NCI-H2029 treated with DMSO at 0.1 percent for 48 hours (cell line): ENCODE data around the gene PPM1M.

Experiments used
- DNase-seq: peaks from one replicate; lab custom pipeline; 2025; lab: John Stamatoyannopoulos, UW

Gene PPM1M, protein sequence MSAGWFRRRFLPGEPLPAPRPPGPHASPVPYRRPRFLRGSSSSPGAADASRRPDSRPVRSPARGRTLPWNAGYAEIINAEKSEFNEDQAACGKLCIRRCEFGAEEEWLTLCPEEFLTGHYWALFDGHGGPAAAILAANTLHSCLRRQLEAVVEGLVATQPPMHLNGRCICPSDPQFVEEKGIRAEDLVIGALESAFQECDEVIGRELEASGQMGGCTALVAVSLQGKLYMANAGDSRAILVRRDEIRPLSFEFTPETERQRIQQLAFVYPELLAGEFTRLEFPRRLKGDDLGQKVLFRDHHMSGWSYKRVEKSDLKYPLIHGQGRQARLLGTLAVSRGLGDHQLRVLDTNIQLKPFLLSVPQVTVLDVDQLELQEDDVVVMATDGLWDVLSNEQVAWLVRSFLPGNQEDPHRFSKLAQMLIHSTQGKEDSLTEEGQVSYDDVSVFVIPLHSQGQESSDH

DNA sequence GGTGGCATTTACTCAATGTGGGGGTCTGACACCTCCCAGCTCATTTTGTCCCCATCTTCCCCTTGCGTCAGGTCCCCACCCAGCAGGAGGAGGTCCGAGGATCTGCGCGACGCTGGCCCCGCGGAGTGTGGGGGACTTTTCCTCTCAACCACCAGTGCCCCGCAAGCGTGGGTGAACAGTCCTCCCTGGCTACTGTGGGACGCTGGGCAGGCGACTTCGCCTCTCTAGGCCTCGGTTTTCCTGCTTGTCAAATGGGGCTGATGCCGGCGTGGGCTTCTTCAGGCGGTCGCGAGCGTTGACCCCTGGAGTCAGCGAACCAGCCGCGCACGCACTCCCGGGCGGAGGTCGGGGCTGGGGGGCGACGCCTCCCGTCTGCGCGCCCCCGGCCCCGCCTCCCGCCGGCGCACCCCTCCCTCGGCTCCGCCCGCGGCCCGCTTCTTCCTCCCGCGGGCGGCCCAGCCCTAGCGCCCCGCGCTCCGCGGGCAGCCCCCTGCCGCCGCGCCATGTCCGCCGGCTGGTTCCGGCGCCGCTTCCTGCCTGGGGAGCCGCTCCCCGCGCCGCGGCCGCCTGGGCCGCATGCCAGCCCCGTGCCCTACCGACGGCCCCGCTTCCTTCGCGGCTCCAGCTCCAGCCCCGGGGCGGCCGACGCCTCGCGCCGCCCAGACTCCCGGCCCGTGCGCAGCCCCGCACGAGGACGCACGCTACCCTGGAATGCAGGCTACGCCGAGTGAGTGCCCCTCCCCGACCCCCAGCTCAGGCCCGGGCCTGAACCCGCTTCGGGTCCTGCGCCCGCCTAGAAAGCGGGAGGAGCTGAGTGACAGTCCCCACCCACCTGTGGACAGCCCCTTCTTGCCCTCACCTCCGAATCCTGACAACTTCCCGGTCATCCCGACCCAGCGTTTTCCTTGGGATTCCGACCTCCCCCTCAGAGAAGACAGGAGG lies at the start of gene PPM1M:
TSS of gene PPM1M (plus strand) at position 438 of the 942 bp plus-strand sequence. CDS start at position 504, 66 bp downstream.
- no peak for DNase-seq

DNA sequence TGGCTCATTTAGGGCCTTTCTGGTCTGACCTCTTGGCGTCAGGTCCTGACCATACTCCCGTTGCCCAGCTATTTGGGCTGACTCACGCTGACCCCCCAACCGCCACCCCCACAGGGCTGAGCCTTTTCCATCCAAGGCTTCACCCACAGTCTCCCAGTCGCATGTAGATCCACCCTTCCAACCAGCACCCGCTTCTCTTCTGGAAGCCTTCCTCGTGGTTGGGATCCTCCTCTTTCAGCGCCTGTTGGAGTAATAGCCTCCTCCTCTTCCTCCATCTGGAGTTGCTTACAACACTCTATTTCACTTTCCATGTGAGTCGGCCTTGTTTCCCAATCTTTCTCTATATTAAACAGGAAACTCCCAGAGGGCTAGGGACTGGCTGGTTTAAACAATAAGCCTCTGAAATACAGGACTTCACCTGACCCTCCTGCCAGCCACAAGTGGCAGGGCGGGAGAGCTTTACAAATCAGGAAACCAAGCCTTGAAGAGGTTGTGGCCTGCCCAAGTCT lies 49.7 kb upstream of the PPM1M start:
- DNase-seq, result no peak

DNA sequence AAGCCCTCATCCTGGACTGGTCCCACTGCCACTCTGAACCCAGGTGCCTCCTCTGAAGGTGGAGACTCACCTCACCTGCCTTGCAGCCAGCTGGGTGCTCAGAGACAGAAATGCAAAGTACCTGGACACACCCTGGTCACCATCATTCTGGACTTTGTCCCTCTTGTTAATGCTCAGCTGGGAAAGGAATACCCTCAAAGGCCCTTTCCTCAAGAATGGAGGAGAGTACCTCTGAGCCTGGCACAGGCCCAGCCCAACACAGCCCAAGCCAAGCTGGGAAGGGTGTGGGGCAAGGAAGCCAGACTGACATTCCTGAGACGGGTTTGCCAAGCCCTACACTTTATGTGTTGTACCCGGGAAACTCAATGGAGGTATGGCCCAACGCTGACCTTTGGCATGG lies 48.6 kb upstream of the PPM1M start:
- no peak for DNase-seq

DNA sequence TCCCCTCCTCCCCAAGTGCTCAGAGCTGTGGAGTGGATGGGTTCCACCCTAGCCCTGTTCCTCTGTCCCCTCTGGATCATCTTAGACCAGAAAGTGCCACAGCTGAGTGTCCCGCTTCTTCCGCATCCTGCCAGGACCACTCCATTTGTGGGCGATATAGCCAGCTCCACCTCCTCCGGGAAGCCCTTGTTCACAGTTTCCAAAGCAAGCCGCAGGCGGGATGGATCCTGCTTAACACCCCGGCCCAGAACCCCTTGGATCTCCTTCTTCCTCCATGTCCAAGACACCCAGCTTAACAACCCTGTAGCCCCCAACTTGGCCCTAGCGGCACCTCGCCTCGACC lies 48.1 kb upstream of the PPM1M start:
- no peak for DNase-seq

DNA sequence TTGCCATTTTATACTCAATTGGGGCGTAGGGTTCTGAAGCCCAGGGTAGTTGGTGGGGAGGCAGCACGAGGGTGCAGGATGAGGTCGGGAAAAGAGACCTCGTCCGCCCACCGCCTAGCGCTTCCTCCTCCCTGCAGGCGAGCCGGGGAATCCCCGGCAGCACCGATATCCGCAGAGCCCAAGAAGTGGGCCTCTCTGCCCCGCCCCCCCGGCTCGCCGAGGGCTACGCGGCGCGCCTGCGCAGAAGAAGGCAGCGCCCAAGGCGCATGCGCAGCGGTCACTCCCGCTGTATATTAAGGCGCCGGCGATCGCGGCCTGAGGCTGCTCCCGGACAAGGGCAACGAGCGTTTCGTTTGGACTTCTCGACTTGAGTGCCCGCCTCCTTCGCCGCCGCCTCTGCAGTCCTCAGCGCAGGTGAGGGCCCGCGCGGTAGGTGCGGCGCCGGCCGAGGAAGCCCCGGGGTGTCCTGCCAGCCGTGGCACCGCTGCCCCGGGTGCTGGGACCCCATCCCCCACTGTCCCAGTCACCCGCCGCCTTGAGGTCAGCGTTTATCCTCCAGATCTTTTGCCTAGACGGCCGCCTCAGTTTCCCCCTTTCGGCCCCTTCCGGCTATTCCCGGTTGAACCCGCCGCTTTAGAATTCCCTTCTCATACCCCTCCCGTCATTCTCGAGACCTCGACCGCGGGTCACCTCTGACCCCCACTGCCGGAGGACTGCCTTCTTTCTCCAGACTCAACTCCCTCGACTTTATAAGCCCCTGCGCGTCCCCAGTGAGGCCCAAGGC lies 47.5 kb upstream of the PPM1M start, which contains the start of gene ALAS1:
TSS of gene ALAS1 (plus strand) at position 319 of the 784 bp plus-strand sequence. CDS start 1,082 bp downstream, outside the sequence.
- peak; percentile 29 for DNase-seq

DNA sequence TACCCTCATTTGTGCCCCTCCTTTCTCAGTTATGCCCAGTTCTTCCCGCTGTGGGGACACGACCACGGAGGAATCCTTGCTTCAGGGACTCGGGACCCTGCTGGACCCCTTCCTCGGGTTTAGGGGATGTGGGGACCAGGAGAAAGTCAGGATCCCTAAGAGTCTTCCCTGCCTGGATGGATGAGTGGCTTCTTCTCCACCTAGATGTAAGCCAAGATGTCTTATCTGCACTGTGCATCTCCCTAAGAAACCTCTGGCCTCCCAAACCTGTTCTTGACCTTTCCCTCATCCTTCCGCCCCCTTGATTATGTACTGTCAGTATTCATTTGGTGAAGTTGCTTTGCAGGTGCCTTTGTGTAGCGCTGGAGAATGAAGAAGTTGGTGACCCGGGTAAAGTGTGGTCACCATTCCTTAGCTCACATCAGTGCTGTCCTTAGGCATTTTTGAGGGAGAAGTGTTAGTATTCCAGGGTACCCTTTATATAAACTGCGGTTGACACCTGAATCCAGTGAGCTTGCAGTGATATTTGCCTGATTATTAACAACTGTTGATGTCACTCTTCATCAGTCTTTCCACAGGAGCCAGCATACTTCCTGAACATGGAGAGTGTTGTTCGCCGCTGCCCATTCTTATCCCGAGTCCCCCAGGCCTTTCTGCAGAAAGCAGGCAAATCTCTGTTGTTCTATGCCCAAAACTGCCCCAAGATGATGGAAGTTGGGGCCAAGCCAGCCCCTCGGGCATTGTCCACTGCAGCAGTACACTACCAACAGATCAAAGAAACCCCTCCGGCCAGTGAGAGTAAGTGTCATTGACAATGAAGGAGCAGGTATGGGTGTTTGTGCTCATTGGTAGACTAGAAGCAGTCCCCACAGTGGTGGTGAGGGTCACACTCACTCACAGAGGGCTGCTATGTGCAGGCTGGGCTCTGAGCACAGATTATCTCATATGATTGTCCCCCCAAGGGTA lies 46.6 kb upstream of the PPM1M start:
- no peak for DNase-seq

DNA sequence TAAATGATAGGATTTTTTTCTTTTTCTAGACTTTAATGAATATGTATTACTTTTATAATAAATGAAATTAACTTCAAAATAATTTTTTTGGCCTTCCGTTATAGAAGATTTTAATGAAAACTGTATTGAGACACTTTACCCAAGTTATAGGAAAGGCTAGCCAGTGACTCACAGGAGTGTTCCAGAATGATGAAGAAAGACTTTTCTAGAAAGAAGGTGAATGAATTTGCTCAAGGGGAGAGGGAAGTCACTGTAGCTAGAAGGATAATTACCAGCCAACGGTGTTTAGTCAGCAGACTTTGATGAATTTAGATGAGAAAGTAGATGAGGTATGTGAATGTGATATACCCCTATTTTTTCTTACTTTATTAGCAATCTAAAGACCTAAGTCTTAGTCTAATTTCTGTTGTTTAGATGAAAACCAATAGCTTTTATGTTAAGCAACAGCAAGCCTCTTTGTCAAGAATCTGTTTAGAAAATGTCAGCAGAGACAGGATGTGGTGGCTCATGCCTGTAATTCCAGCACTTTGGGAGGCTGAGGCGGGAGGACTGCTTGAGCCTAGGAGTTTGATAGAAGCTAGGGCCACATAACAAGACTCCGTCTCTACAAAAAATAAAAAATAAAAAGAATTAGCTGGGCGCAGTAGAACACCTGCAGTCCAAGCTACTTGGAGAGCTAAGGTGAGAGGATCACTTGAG lies 44.4 kb upstream of the PPM1M start:
- no peak for DNase-seq

DNA sequence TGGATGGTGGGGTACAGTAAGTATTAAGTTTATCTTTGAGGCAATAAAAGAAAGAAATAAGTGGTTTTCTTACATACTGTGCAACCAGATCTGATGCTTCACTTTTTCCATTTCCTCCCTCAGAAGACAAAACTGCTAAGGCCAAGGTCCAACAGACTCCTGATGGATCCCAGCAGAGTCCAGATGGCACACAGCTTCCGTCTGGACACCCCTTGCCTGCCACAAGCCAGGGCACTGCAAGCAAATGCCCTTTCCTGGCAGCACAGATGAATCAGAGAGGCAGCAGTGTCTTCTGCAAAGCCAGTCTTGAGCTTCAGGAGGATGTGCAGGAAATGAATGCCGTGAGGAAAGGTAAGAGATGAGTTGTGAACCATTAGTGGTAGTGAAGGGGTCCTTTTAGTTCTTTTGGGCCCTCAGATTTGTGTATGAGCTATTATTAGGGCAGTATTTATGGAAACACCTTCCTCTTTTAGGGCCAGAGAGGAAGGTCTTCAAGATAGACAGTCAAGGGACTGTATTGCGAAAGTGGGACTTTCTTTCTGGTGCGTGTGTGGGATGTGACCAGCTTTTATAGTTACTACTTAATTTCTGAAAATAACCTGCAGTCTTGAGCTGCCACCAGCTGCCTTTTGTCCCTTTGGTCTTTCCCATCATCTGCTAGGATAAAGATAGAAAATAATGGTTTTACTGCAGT lies 43.0 kb upstream of the PPM1M start:
- no peak for DNase-seq

DNA sequence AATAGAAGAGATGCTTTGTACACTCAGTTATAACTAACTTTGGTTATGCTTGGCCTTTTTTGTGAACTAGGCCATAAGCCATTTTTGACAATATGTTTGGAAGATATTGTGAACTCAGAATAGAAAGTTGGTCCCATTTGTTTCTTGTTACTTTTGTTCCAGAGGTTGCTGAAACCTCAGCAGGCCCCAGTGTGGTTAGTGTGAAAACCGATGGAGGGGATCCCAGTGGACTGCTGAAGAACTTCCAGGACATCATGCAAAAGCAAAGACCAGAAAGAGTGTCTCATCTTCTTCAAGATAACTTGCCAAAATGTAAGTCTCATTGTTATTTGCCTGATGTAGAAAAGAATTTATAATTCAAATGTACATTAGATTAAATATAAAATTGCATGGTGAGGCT lies 41.9 kb upstream of the PPM1M start:
- no peak for DNase-seq

DNA sequence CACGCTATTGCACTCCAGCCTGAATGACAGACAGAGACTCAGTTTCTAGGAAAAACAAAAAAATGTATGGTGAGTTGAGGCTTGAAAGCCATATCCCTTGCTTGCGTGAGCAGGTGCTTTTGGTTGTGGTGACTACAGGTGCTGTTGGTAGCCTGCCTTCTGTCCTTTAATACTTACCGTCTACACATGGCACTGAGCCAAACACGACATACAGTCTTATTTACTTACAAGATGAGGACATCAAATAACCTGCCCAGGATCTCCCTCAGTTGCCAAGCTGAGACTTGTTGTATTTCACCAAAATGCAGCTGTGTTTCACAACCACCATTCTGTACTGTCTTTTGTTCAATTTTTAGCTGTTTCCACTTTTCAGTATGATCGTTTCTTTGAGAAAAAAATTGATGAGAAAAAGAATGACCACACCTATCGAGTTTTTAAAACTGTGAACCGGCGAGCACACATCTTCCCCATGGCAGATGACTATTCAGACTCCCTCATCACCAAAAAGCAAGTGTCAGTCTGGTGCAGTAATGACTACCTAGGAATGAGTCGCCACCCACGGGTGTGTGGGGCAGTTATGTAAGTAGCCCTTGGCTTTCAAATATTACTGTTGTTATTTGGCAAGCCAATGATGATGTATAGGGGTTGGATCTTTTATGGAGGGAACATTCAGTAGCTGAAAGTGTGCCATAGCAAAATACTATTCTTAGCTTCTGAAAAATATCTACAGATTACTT lies 41.1 kb upstream of the PPM1M start:
- peak; percentile 48 for DNase-seq

DNA sequence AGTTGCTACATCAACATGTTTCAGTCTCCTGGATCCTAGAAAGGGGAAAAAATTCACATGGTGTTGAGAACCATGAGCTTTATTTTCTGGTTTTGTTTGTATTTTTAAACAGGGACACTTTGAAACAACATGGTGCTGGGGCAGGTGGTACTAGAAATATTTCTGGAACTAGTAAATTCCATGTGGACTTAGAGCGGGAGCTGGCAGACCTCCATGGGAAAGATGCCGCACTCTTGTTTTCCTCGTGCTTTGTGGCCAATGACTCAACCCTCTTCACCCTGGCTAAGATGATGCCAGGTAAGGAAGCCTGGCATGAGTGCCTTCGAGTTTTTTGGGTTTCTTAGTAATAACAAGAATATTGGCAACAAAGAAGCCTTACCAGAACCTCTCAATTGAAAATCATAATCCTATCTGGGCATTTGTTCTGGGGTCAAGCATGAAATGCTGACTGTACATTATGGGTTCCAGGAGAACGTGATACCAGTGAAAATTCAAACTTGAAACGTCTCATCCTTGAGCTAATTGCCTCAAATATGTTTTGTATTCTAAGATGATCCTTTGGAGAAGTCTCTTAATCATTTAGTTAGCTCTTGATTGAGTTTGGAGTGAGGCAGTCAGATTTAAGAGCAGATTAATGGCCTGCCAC lies 39.7 kb upstream of the PPM1M start:
- DNase-seq, result no peak

DNA sequence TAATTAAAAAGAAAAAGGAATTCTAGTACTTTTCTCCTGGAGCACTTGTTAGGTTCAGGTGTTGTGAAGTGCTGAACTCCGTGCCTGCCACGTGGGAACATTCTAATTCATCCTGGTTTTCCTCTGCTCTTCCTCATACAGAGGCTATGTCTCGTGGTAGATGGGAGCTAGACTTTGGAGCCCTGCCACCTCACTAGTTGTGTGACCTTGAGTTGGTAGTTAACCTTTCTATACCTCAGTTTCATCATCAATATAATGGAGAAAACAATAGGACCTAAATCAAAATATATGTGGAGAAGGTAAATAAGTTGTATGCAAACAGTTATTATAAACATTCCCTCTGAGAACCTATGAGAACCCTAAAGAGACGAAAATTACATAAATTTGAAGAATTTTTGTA lies 37.0 kb upstream of the PPM1M start:
- DNase-seq, result no peak

DNA sequence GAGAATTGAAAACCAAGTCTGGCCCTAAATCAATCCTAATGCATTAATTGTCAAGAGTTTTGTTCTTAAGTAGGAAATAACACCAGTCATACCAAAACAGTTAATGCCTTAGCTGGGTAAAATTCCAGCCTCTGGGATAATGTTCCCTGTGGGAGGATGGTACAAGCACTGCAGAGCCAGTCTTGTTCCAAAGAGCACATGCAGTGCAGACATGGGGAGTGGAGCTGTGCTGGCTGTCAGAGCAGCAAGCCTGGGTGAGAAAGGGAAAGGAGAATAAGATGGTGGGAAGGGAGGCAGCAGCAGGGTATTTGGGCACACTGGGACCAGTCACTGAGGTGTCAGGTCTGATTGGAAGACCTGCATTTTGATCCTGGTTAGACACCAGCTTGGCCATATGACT lies 35.5 kb upstream of the PPM1M start:
- DNase-seq, result no peak

DNA sequence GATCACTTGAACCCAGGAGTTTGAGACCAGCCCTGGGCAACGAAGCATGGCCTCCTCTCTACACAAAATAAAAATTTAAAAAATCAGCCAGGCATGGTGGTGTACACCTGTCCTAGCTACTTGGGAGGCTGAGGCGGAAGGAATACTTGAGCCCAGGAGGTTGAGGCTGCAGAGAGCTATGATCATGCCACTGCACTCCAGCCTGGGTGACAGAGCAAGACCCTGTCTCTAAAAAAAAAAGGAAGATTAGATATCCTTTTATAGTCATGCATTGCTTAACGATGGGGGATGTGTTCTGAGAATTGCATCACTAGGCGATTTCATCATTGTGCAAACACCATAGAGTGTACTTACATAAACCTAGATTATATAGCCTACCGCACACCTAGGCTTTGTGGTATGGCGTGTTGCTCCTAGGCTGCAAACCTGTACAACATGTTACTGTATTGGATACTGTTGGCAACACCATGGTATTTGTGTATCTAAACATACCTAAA lies 35.0 kb upstream of the PPM1M start:
- no peak for DNase-seq

DNA sequence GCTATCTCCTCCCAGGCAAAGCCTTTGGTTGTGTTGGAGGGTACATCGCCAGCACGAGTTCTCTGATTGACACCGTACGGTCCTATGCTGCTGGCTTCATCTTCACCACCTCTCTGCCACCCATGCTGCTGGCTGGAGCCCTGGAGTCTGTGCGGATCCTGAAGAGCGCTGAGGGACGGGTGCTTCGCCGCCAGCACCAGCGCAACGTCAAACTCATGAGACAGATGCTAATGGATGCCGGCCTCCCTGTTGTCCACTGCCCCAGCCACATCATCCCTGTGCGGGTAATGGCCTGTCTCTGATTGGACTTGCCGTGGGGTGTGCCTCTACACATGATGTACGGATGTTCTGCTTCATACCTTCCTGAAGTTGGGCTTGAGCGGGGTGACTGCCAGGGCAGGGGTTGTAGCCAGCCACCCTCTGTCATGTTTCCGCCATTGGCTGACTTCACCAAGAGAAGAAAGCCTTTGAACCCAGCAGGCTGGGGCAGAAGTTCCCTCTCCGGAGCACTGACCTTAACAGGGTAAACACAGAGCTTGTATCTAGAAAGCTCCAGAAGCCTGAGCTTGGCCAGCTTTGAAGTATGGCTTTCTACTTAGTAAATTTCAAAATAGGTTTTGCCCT lies 34.2 kb upstream of the PPM1M start:
- DNase-seq, result no peak

DNA sequence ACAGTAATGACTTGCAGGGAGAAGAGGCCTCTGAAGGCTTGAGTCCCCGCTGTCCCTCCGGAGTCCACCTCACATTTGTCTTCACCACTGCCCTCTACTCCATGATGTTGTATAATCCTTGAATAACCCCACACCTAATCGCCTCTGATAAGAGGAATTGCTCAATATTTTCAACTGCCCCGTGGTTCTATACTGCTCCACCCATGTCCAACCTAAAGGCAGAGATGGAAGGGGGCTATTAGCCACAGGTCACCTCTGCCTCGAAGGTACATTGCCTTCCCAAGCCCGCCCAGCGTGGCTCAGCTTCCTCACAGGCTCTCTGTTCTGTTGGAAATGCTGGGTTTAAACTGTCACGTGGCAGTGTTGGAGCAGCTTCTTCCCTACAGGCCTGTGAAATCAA lies 32.6 kb upstream of the PPM1M start:
- DNase-seq, result no peak

DNA sequence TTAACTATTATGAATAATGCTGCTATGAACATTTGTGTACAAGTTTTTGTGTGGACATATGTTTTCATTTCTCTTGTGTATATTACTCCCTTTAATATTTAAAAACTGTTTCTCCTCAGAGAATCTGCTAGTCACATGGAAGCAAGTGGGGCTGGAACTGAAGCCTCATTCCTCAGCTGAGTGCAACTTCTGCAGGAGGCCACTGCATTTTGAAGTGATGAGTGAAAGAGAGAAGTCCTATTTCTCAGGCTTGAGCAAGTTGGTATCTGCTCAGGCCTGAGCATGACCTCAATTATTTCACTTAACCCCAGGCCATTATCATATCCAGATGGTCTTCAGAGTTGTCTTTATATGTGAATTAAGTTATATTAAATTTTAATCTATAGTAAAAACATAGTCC lies 31.7 kb upstream of the PPM1M start:
- DNase-seq, result no peak

DNA sequence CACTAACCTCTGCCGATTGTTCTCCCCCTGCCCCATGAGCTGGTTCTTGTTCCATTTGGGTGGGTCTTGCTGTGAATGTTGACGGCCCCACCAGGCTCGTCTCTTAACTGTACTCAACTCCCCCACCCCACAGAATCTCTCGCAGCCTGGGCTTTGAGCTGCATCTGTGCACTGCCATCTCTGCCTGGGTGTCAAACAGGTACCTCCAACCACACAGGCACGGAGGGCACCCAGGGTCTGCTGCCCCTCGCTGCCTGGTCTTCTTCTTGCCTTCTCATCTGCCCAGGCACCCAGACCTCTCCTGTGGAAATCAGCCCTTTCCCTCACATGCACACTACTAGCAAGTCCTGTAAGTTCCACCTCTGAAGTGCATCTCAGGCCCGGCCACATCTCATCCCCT lies 30.2 kb upstream of the PPM1M start:
- no peak for DNase-seq
